ENCODE data around the gene MKNK1.

GRCh38 chr1:46563341-46563740, 40.7 kb downstream of the MKNK1 start:
- TF ChIP-seq CTCF (IDR thresholded peaks at IDR 0.05), result no peak
- no peak for TF ChIP-seq REST (IDR thresholded peaks at IDR 0.05; ENCODE audit: low read depth, low read length)
- no peak for TF ChIP-seq GABPA (IDR thresholded peaks at IDR 0.05; ENCODE audit: low read depth)
- no peak for TF ChIP-seq POLR2AphosphoS5 (IDR thresholded peaks at IDR 0.05; ENCODE audit: low read depth, low read length)
- no peak for TF ChIP-seq CHD2 (IDR thresholded peaks at IDR 0.05; ENCODE audit: low read length, partially characterized antibody)

Data from SK-N-SH (cell line).